H1 (cell line): Measurements from ENCODE around the gene GEN1. TPM values are rescaled to one million over a fixed set of nuclear protein-coding genes. Genes with fewer than 3 reads are reported as not detected.

ENCODE experiments used
- CTCF ChIA-PET: fragments of 300-600 bp; sonication (Branson Sonifier 250); formaldehyde crosslinking; loops from one replicate; lab custom pipeline; 2021; ENCODE audit not compliant: partially characterized antibody; lab: Charles Lee
- POLR2A ChIA-PET: fragments of 300-600 bp; sonication (Branson Sonifier 250); formaldehyde crosslinking; loops from one replicate; lab custom pipeline; 2021; ENCODE audit warnings: inconsistent platforms; ENCODE audit not compliant: partially characterized antibody; lab: Charles Lee
- DNase-seq, 2 experiments: peaks; one replicate each; pipeline versions ENCODE4 v3.0.0 to v3.0.0-alpha.2; 2010 to 2022; ENCODE audit warnings: low spot score in 2 of 2, low read depth in 1 of 2, mixed read lengths in 1 of 2
- FAIRE-seq: peaks from 2 replicates; lab custom pipeline; 2011; peaks lifted over from hg19 to GRCh38; lab: Jason Lieb, UNC
- H2AFZ ChIP-seq: 2 replicates; pipeline ENCODE4 v1.8.1; 2012; ENCODE audit warnings: low read length, inconsistent platforms
- H2AK5ac ChIP-seq: 2 replicates; pipeline ENCODE4 v1.6.1; 2013; ENCODE audit warnings: low read depth, low read length
- H2BK120ac ChIP-seq: replicated peaks from 2 replicates; pipeline ENCODE3; 2013; ENCODE audit warnings: low read depth, low read length, inconsistent platforms
- H2BK12ac ChIP-seq: 2 replicates; pipeline ENCODE4 v1.6.1; 2013; ENCODE audit warnings: low read depth, low read length
- H2BK15ac ChIP-seq: 2 replicates; pipeline ENCODE4 v1.6.1; 2013; ENCODE audit warnings: low read length
- H2BK20ac ChIP-seq: 2 replicates; pipeline ENCODE4 v1.6.1; 2013; ENCODE audit warnings: low read length
- H2BK5ac ChIP-seq: 2 replicates; pipeline ENCODE4 v1.6.1; 2013; ENCODE audit warnings: low read depth, low read length
- H3K14ac ChIP-seq: 2 replicates; pipeline ENCODE4 v1.6.1; 2013; ENCODE audit warnings: inconsistent platforms; ENCODE audit not compliant: insufficient read length
- H3K18ac ChIP-seq: 2 replicates; pipeline ENCODE4 v1.6.1; 2013; ENCODE audit warnings: low read length; ENCODE audit errors: extremely low read depth
- H3K23ac ChIP-seq: 2 replicates; pipeline ENCODE4 v1.6.1; 2013; ENCODE audit warnings: inconsistent platforms; ENCODE audit not compliant: insufficient read length
- H3K23me2 ChIP-seq: 2 replicates; pipeline ENCODE4 v1.6.1; 2013; ENCODE audit warnings: low read depth, low read length
- H3K27ac ChIP-seq: 2 replicates; pipeline ENCODE4 v1.6.1; 2011; ENCODE audit warnings: low read depth, low read length, inconsistent platforms
- H3K27me3 ChIP-seq, 4 experiments: replicated peaks in 1 of 4; 1 replicate in 1 of 4; 2 replicates in 3 of 4; pipeline versions ENCODE4 v1.6.1 to v1.8.1; 2011 to 2013; ENCODE audit warnings: low read length in 3 of 4, mild to moderate bottlenecking in 3 of 4, inconsistent platforms in 2 of 4, mixed read lengths in 2 of 4, moderate library complexity in 1 of 4; ENCODE audit not compliant: control insufficient read depth in 3 of 4, insufficient read depth in 3 of 4; ENCODE audit errors: extremely low read depth in 1 of 4
- H3K36me3 ChIP-seq, 4 experiments: 2 replicates each; pipeline versions ENCODE4 v1.6.1 to v1.8.1; 2011 to 2013; ENCODE audit warnings: mild to moderate bottlenecking in 4 of 4, low read length in 3 of 4, moderate library complexity in 2 of 4, control low read depth in 1 of 4, inconsistent platforms in 1 of 4; ENCODE audit not compliant: insufficient read depth in 4 of 4, control insufficient read depth in 2 of 4
- H3K4ac ChIP-seq: replicated peaks from 2 replicates; pipeline ENCODE3; 2013; ENCODE audit warnings: low read length, low read depth, mixed read lengths, inconsistent platforms; ENCODE audit not compliant: insufficient read length
- H3K4me1 ChIP-seq, 4 experiments: replicated peaks in 1 of 4; 1 replicate in 1 of 4; 2 replicates in 3 of 4; pipeline versions ENCODE4 v1.6.1 to v1.8.1; 2011 to 2013; ENCODE audit warnings: low read length in 3 of 4, inconsistent platforms in 2 of 4, mixed read lengths in 1 of 4; ENCODE audit not compliant: insufficient read depth in 4 of 4, control insufficient read depth in 3 of 4
- H3K4me2 ChIP-seq, 2 experiments: 2 replicates each; pipeline versions ENCODE4 v1.6.1 to v1.8.1; 2011 to 2013; ENCODE audit warnings: low read depth in 2 of 2, low read length in 2 of 2, control low read depth in 1 of 2, inconsistent platforms in 1 of 2, mild to moderate bottlenecking in 1 of 2; ENCODE audit not compliant: insufficient read depth in 1 of 2
- H3K4me3 ChIP-seq, 4 experiments: fragments of 200-600, 300-600 bp in 1 of 4; sonication (generic), shearing (Covaris generic), sonication (Bioruptor Twin) in 1 of 4; 2 replicates each; pipeline versions ENCODE4 v1.5.1 to v1.8.1; 2011 to 2016; ENCODE audit warnings: low read length in 4 of 4, low read depth in 3 of 4, control low read depth in 2 of 4, inconsistent platforms in 2 of 4, mild to moderate bottlenecking in 2 of 4, mixed read lengths in 1 of 4, moderate library complexity in 1 of 4; ENCODE audit not compliant: insufficient read depth in 2 of 4; ENCODE audit errors: extremely low read depth in 1 of 4
- H3K56ac ChIP-seq: replicated peaks from 2 replicates; pipeline ENCODE3; 2013; ENCODE audit warnings: low read depth, mild to moderate bottlenecking, mixed read lengths, low read length, inconsistent platforms; ENCODE audit not compliant: insufficient read length
- H3K79me1 ChIP-seq: 2 replicates; pipeline ENCODE4 v1.6.1; 2013; ENCODE audit warnings: low read depth, low read length, control low read depth
- H3K79me2 ChIP-seq, 2 experiments: 2 replicates each; pipeline versions ENCODE4 v1.6.1 to v1.8.1; 2012 to 2013; ENCODE audit warnings: low read length in 2 of 2, mild to moderate bottlenecking in 2 of 2, inconsistent platforms in 1 of 2; ENCODE audit not compliant: insufficient read depth in 2 of 2, control insufficient read depth in 1 of 2
- H3K9ac ChIP-seq, 4 experiments: replicated peaks in 1 of 4; 1 replicate in 1 of 4; 2 replicates in 3 of 4; pipeline versions ENCODE4 v1.6.1 to v1.8.1; 2011 to 2013; ENCODE audit warnings: low read depth in 3 of 4, low read length in 3 of 4, control low read depth in 2 of 4, mild to moderate bottlenecking in 2 of 4, moderate library complexity in 2 of 4, inconsistent platforms in 1 of 4; ENCODE audit errors: extremely low read depth in 1 of 4
- H3K9me3 ChIP-seq, 2 experiments: 2 replicates each; pipeline versions ENCODE4 v1.6.1 to v1.8.1; 2012 to 2013; ENCODE audit warnings: mild to moderate bottlenecking in 2 of 2, moderate library complexity in 2 of 2, control low read depth in 1 of 2, inconsistent platforms in 1 of 2, low read depth in 1 of 2, low read length in 1 of 2, mixed read lengths in 1 of 2; ENCODE audit not compliant: insufficient read depth in 2 of 2
- H4K20me1 ChIP-seq, 2 experiments: replicated peaks in 1 of 2; 2 replicates each; pipeline versions ENCODE3 to v1.8.1; 2011 to 2013; ENCODE audit warnings: inconsistent platforms in 2 of 2, low read length in 2 of 2, mild to moderate bottlenecking in 1 of 2; ENCODE audit not compliant: insufficient read depth in 2 of 2, control insufficient read depth in 1 of 2
- H4K5ac ChIP-seq: 2 replicates; pipeline ENCODE4 v1.6.1; 2013; ENCODE audit warnings: low read length, low read depth, mixed read lengths, inconsistent platforms; ENCODE audit not compliant: insufficient read length
- H4K8ac ChIP-seq: 2 replicates; pipeline ENCODE4 v1.8.0; 2013; ENCODE audit warnings: mild to moderate bottlenecking, moderate library complexity, low read length, inconsistent platforms; ENCODE audit not compliant: insufficient read depth; ENCODE audit errors: extremely low read depth
- H4K91ac ChIP-seq: replicated peaks from 2 replicates; pipeline ENCODE3; 2013; ENCODE audit warnings: low read length, mixed read lengths, inconsistent platforms; ENCODE audit not compliant: insufficient read length
- BCL11A ChIP-seq, 2 experiments: IDR thresholded peaks; one replicate each; pipeline ENCODE4 v1.6.1; 2011; ENCODE audit warnings: low read depth in 2 of 2, low read length in 2 of 2, mild to moderate bottlenecking in 2 of 2
- KDM4A ChIP-seq: IDR thresholded peaks from one replicate; pipeline ENCODE4 v1.7.1; 2012; ENCODE audit warnings: low read depth, mild to moderate bottlenecking, moderate library complexity, low read length, inconsistent platforms; ENCODE audit not compliant: severe bottlenecking
- RAD21 ChIP-seq, 2 experiments: IDR thresholded peaks in 1 of 2; conservative IDR thresholded peaks in 1 of 2; 2 replicates each; pipeline ENCODE4 v1.6.1; 2011; ENCODE audit warnings: low read depth in 2 of 2, low read length in 2 of 2, improper control_type of control experiment in 1 of 2, inconsistent platforms in 1 of 2, mild to moderate bottlenecking in 1 of 2, moderate library complexity in 1 of 2
- SIN3A ChIP-seq, 2 experiments: IDR thresholded peaks in 1 of 2; conservative IDR thresholded peaks in 1 of 2; 2 replicates each; pipeline ENCODE4 v1.6.1; 2011 to 2012; ENCODE audit warnings: low read length in 2 of 2, improper control_type of control experiment in 1 of 2, low read depth in 1 of 2, mild to moderate bottlenecking in 1 of 2
- SIX5 ChIP-seq: IDR thresholded peaks from 2 replicates; pipeline ENCODE4 v1.6.1; 2011; ENCODE audit warnings: mild to moderate bottlenecking, low read depth, low read length
- SRF ChIP-seq: IDR thresholded peaks from 2 replicates; pipeline ENCODE4 v1.6.1; 2011; ENCODE audit warnings: mild to moderate bottlenecking, low read depth, low read length, moderate library complexity
- WGBS, 2 experiments: shearing (Covaris generic) in 1 of 2; methylation state at CpG; one replicate each; pipeline versions ENCODE4 v1.1.6 to v1.1.7; 2013 to 2015; ENCODE audit warnings: low lambda C conversion rate in 2 of 2, mixed read lengths in 2 of 2, inconsistent platforms in 1 of 2, low coverage in 1 of 2, missing lambda C conversion rate in 1 of 2; ENCODE audit not compliant: insufficient replicate concordance in 2 of 2, insufficient coverage in 1 of 2, insufficient read length in 1 of 2; ENCODE audit errors: extremely low coverage in 1 of 2, missing lambda C conversion rate in 1 of 2; 5-methylcytosine and 5-hydroxymethylcytosine counted together
- polyA plus RNA-seq, 7 experiments: library from polyadenylated mRNA; depleted of rRNA in 3 of 7; stranded (reverse) in 5 of 7; unstranded in 2 of 7; fragments of >200 nt in 5 of 7; fragments of 200-250 nt in 2 of 7; gene quantifications; 1 replicate in 5 of 7; 2 replicates in 1 of 7; 4 replicates in 1 of 7; pipeline versions ENCODE4 v1.2.1 to v1.2.3, GENCODE V29; 2011 to 2013; ENCODE audit warnings: missing spikeins in 2 of 7, mixed read lengths in 2 of 7
- total RNA-seq: library from RNA; stranded (reverse); fragmentation: NEBNext Ultra II Directional; extraction: Animal tissue kit (Norgen Biotek cat#: 25700); gene quantifications from 2 replicates; pipeline ENCODE4 v1.2.1, GENCODE V29; 2021
- TF ChIP-seq, protein P1 (sequence below), 3 experiments: IDR thresholded peaks; 1 replicate in 2 of 3; 2 replicates in 1 of 3; pipeline versions ENCODE4 v1.5.1 to v1.6.1; 2011; ENCODE audit warnings: low read length in 3 of 3, mild to moderate bottlenecking in 3 of 3, inconsistent platforms in 2 of 3, low read depth in 1 of 3, moderate library complexity in 1 of 3; ENCODE audit not compliant: insufficient read depth in 1 of 3; ENCODE audit errors: control extremely low read depth in 1 of 3

The GEN1 gene
- total and polyA plus RNA-seq, 2 of the 8 experiments (the other 6 are each of a cell fraction or from before 2014, with no cell fraction given): 6.9 to 19.2 TPM

DNA sequence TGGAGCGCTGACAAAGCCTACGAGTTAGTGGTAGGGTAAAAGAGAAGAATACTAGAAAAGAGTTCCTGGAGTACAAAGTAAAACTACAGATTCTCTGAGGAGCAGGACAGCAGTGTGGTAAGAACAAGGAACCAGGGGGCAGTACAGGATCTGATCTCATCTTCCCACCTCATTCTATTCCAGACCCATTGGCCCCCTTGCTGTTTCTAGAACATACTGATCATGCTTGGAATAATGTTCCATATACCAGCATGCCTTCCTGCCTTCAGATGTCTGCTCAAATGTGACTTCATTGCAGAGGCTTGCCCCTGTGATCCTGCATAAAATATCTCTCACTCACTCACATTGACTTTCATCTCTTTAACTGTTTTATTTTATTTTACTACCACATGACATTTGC, 81.6 kb downstream of the GEN1 start:
- H4K91ac ChIP-seq: no peak overlapping the region
- H4K8ac ChIP-seq: no peak overlapping the region
- no peaks in the 10 kb centered on the region for H3K36me3 ChIP-seq
- no peaks in the 10 kb centered on the region; a peak in 3 of 7 replicates for H3K27me3 ChIP-seq
- H2BK120ac ChIP-seq: no peak overlapping the region
- H3K79me1 ChIP-seq: no peaks in the 10 kb centered on the region
- no peak overlapping the region for H3K23ac ChIP-seq
- WGBS, 2 experiments: 93% methylated on average over 2 of the region's 2 CpGs; no CpG with 5 or more reads in 1 of the 2 experiments
- POLR2A ChIA-PET: no interaction called here
- no peaks in the 10 kb centered on the region for H3K23me2 ChIP-seq
- no peak overlapping the region for H2BK5ac ChIP-seq
- no peak overlapping the region for H2BK15ac ChIP-seq
- no peaks in the 10 kb centered on the region for H3K79me2 ChIP-seq
- H2AFZ ChIP-seq: no peak overlapping the region
- no peak overlapping the region for H3K18ac ChIP-seq
- H2BK20ac ChIP-seq: no peak overlapping the region
- H3K27ac ChIP-seq: no peak overlapping the region
- H2BK12ac ChIP-seq: no peak overlapping the region
- no peak overlapping the region for H3K4me3 ChIP-seq
- DNase-seq: no peak
- H2AK5ac ChIP-seq: no peak overlapping the region
- no peaks in the 10 kb centered on the region for H3K9me3 ChIP-seq
- no peak overlapping the region for H3K56ac ChIP-seq
- H3K14ac ChIP-seq: no peak overlapping the region
- TF ChIP-seq, protein P1, sequence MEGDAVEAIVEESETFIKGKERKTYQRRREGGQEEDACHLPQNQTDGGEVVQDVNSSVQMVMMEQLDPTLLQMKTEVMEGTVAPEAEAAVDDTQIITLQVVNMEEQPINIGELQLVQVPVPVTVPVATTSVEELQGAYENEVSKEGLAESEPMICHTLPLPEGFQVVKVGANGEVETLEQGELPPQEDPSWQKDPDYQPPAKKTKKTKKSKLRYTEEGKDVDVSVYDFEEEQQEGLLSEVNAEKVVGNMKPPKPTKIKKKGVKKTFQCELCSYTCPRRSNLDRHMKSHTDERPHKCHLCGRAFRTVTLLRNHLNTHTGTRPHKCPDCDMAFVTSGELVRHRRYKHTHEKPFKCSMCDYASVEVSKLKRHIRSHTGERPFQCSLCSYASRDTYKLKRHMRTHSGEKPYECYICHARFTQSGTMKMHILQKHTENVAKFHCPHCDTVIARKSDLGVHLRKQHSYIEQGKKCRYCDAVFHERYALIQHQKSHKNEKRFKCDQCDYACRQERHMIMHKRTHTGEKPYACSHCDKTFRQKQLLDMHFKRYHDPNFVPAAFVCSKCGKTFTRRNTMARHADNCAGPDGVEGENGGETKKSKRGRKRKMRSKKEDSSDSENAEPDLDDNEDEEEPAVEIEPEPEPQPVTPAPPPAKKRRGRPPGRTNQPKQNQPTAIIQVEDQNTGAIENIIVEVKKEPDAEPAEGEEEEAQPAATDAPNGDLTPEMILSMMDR (IDR thresholded peaks at IDR 0.05; ENCODE audit: control extremely low read depth in 1 of 3, insufficient read depth in 1 of 3, low read depth in 1 of 3, low read length in 3 of 3): peak in 1 of 3 experiments; percentile 11; a peak in 1 of 4 replicates
- TF ChIP-seq RAD21 (IDR thresholded peaks at IDR 0.05 in 1 of 2, conservative IDR thresholded peaks at IDR 0.05 in 1 of 2; ENCODE audit: low read depth in 2 of 2, low read length in 2 of 2): peak; percentile 19 to 21; a peak in 2 of 4 replicates
- no peak for TF ChIP-seq SRF
- TF ChIP-seq SIN3A (conservative IDR thresholded peaks at IDR 0.05 in 1 of 2, IDR thresholded peaks at IDR 0.05 in 1 of 2; ENCODE audit: low read depth in 1 of 2, low read length in 2 of 2): no peak
- no peak for TF ChIP-seq BCL11A (IDR thresholded peaks at IDR 0.05; ENCODE audit: low read depth in 2 of 2, low read length in 2 of 2)
- no peak for TF ChIP-seq KDM4A
- TF ChIP-seq SIX5: no peak
- TF ChIP-seq, all 59 proteins: peak for 2
- no peaks in the 10 kb centered on the region for H4K20me1 ChIP-seq
- H3K9ac ChIP-seq: no peak overlapping the region
- no peaks in the 10 kb centered on the region for H3K4me1 ChIP-seq
- no peak overlapping the region for H3K4ac ChIP-seq
- no peak overlapping the region for H3K4me2 ChIP-seq
- CTCF ChIA-PET: interaction anchor here (1.3 to 1.6 kb wide), 2 partner anchors 15 to 19 kb away, joined by 3 read pairs; partner anchors contain the start of gene MSGN1
- no peak overlapping the region for H4K5ac ChIP-seq
- FAIRE-seq: no peak
